OCI-LY3 (cell line): ENCODE measurements around the gene USP54.

ENCODE experiments used
- CTCF ChIP-seq: fragments of 200-600, 300-600 bp; sonication (generic); IDR thresholded peaks from 2 replicates; pipeline ENCODE4 v1.5.1; 2014; ENCODE audit warnings: antibody characterized with exemption, low read length, low read depth
- EZH2phosphoT487 ChIP-seq: fragments of 200-600 bp; shearing (Covaris generic); IDR thresholded peaks from 2 replicates; pipeline ENCODE4 v1.6.1; 2018; ENCODE audit warnings: antibody characterized with exemption, mixed run types, low read depth

GRCh38 chr10:73634421-73634820 lies 43.3 kb upstream of the USP54 start:
- TF ChIP-seq CTCF (no peak), EZH2phosphoT487 (no peak)
